SK-N-MC (cell line): ENCODE data around the gene MMP23B.
"Not testable (repeated sequence)": the region's sequence is repeated elsewhere in the genome, so short reads cannot be mapped to it uniquely, and the experiment has no call there.

Source experiments
- EZH2 ChIP-seq: fragments of 200-600 bp; sonication (generic); IDR thresholded peaks from one replicate; pipeline ENCODE4 v1.6.1; 2017; ENCODE audit warnings: antibody characterized with exemption
- FOXP2 ChIP-seq: optimal IDR thresholded peaks from 2 replicates; pipeline ENCODE3; 2011; ENCODE audit warnings: mild to moderate bottlenecking, moderate library complexity; ENCODE audit not compliant: insufficient read depth; ENCODE audit errors: extremely low read length, control extremely low read depth
- POLR2AphosphoS5 ChIP-seq: IDR thresholded peaks from 2 replicates; pipeline ENCODE4 v1.6.1; 2012; ENCODE audit warnings: mild to moderate bottlenecking, low read depth, low read length, borderline replicate concordance

DNA sequence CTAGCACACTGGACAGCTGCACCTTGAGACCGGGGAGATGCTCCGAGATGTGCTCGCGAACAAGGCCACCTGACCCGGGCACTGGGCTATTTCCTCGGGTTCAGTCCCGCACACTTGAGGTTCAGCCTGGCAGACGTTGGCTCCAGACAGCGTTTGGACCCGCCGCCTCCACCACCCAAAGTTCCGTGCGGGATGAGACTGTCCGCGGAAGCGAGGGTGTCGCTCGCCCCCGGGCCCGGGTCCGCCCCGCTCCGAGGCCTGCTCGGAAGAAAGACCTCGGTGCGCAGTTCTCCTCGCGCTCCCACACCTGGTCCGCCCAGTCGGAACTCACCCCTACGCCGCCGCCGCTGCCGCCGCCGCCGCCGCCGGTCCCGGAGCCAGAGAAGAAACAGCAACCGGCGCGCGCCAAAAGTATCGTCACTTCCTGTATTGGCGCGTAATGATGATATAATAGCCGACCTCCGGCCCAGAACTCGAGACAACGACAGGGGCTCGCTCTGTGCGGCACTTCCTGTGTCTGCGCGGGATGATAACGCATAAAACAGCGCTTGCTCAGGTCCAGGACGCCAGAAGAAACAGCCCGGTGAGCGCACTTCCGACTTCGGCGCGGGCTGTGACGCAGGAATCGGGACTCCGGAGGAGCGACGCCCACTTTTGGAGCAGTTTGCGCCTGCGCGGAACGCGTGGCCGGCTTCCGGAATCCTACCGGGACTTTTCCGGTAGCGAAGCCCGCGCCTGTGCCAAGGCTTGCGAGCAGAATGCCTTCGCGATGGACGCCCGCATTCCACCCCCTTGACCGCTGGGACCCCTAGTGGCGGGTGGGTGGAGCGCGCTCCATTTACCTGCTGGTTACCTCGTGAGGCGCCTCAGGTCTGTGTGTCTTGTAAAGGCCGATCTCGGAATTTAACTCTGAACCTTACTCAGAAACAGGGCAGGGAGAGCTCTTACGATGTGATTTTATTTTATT, 26.9 kb downstream of the MMP23B start, which contains the start of gene CDK11B:
- peak; percentile 41; the same call in 1 of the 2 replicates for TF ChIP-seq POLR2AphosphoS5
- not testable (repeated sequence) for TF ChIP-seq EZH2, FOXP2
